ENCODE results near the gene PRRG3. TPM values are rescaled to one million over a fixed set of nuclear protein-coding genes. Genes with fewer than 3 reads are reported as not detected.

Gene PRRG3
- polyA plus RNA-seq: under 1 TPM in 2 of 4 donors, not detected in 2; 0.64 to 0.69 TPM
- long read RNA-seq, donor 1: 0 reads
- long read RNA-seq, donor 2: 0 reads
- long read RNA-seq, donor 3: 0 reads
- long read RNA-seq, donor 4: 0 reads
- long read RNA-seq, donor 5: 0 reads
- long read RNA-seq, donor 6: 0 reads
- long read RNA-seq, donor 7, partial matches to known transcripts: 0 of 1 reads
- long read RNA-seq, donor 7, other reads (novel, unspliced or antisense): 0 of 1 reads
- long read RNA-seq, donor 8: 0 reads
- long read RNA-seq, donor 9: 0 reads
- long read RNA-seq, donor 10: 0 reads

GRCh38 chrX:151694661-151695582 lies at the start of gene PRRG3:
PRRG3 (plus strand) TSS chrX:151695458; CDS start chrX:151698815, 3,357 bp downstream.
- no peaks in the 10 kb centered on the region for H3K27me3 ChIP-seq (ENCODE audit: control insufficient read depth in 3 of 3, insufficient read depth in 3 of 3, low read length in 3 of 3)
- no peaks in the 10 kb centered on the region for H3K4me1 ChIP-seq (ENCODE audit: control insufficient read depth in 3 of 3, insufficient read depth in 2 of 3, low read depth in 1 of 3, low read length in 2 of 3)
- DNase-seq: peak in 1 of 2 donors; percentile 8
- H3K27ac ChIP-seq (ENCODE audit: low read depth in 1 of 3, low read length in 2 of 3): no peak within 1 kb of the TSS
- H3K36me3 ChIP-seq (ENCODE audit: control insufficient read depth in 3 of 3, insufficient read depth in 2 of 3, low read depth in 1 of 3, low read length in 3 of 3): no peaks in the 10 kb centered on the region
- FAIRE-seq: no peak
- H3K4me3 ChIP-seq (ENCODE audit: low read depth in 1 of 3, low read length in 3 of 3): no peak within 1 kb of the TSS
- no peaks in the 10 kb centered on the region for H3K9me3 ChIP-seq (ENCODE audit: control insufficient read depth in 2 of 2, insufficient read depth in 1 of 2, low read depth in 1 of 2, low read length in 1 of 2)
- WGBS, 3 donors: 3 to 47% (median 5%) methylated on average over 16 to 95 of the region's 100 CpGs

DNA sequence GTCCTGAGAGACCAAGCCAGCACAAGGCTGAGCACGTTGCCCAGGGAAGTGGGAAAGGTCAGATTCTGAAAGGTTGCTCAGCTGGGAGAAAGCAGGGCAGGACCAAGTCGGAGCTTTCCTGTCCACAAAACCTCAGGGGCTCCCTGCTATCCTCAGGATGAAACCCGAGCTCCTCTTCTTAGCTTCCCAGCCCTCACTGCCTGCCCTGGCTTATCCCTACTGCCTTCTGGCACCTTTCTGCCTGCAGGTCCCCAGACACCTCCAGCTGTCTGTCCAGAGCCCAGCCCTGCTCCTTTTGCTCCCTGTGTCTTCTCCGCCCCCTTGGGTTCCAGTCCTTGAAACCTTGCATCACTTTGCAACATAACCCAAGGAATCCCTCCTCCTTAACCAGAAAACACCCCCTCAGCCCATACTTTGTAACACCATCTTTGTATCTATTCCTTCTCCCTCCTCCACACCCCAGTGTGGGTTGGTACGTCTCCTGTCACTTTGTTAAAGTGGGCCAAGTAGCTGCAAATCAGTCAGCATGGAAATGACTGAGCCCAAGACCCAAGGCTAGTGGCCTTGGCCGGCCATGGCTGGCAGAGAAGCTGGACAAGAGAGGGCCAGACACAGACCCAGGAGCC lies 20.0 kb upstream of the PRRG3 start:
- H3K9me3 ChIP-seq (ENCODE audit: control insufficient read depth in 2 of 2, insufficient read depth in 1 of 2, low read depth in 1 of 2, low read length in 1 of 2): no peaks in the 10 kb centered on the region
- no peaks in the 10 kb centered on the region for H3K27me3 ChIP-seq (ENCODE audit: control insufficient read depth in 3 of 3, insufficient read depth in 3 of 3, low read length in 3 of 3)
- WGBS, 3 donors: 45 to 68% (median 67%) methylated on average over 4 to 6 of the region's 6 CpGs
- H3K4me1 ChIP-seq (ENCODE audit: control insufficient read depth in 3 of 3, insufficient read depth in 2 of 3, low read depth in 1 of 3, low read length in 2 of 3): no peaks in the 10 kb centered on the region
- no peak overlapping the region for H3K4me3 ChIP-seq (ENCODE audit: low read depth in 1 of 3, low read length in 3 of 3)
- no peak for FAIRE-seq
- no peak overlapping the region for H3K27ac ChIP-seq (ENCODE audit: low read depth in 1 of 3, low read length in 2 of 3)
- no peak for DNase-seq
- no peaks in the 10 kb centered on the region for H3K36me3 ChIP-seq (ENCODE audit: control insufficient read depth in 3 of 3, insufficient read depth in 2 of 3, low read depth in 1 of 3, low read length in 3 of 3)

- WGBS, 3 donors: 56 to 65% (median 59%) methylated on average over 4 of the region's 4 CpGs
- DNase-seq: no peak
- Histone ChIP-seq H3K27ac (ENCODE audit: low read depth in 1 of 3, low read length in 2 of 3) (no peak overlapping the region), H3K36me3 (ENCODE audit: control insufficient read depth in 3 of 3, insufficient read depth in 2 of 3, low read depth in 1 of 3, low read length in 3 of 3) (no peaks in the 10 kb centered on the region), H3K27me3 (ENCODE audit: control insufficient read depth in 3 of 3, insufficient read depth in 3 of 3, low read length in 3 of 3) (no peaks in the 10 kb centered on the region), H3K9me3 (ENCODE audit: control insufficient read depth in 2 of 2, insufficient read depth in 1 of 2, low read depth in 1 of 2, low read length in 1 of 2) (no peaks in the 10 kb centered on the region), H3K4me3 (ENCODE audit: low read depth in 1 of 3, low read length in 3 of 3) (no peak overlapping the region), H3K4me1 (ENCODE audit: control insufficient read depth in 3 of 3, insufficient read depth in 2 of 3, low read depth in 1 of 3, low read length in 2 of 3) (no peaks in the 10 kb centered on the region)
- FAIRE-seq: no peak
These were observed 19.1 kb upstream of the PRRG3 start for GRCh38 chrX:151676196-151676595.

DNA sequence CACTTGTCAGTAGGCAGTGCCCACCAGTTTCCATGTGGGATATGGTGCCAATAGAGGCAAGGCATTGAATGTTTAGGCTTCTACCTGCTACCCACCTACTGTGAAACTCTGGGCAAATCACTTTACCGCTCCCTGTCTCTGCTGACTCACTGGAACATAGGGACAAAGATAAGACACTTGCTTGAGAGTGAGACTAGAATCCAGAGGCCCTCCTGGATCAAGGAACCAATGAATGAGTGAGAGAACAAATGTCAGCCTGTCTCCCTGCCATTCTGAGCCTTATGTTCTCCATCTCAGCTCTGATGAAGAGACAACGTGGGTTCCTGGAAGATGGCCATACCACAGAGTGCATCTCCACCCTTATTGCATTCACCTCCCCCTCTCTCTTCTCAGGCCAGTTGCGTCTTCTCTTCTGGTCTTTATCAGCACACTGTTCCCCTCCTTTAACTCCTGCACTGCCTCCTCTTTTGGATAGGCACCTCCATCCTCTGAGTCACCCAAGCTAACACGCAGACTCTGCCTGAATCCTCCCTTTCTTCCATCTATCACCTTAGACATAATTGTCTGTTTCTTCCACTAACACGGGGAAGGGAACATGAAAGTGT lies 15.4 kb upstream of the PRRG3 start:
- FAIRE-seq (no peak), DNase-seq (no peak)
- WGBS, 3 donors: 58 to 64% (median 59%) methylated on average over 5 of the region's 5 CpGs
- Histone ChIP-seq H3K4me1 (ENCODE audit: control insufficient read depth in 3 of 3, insufficient read depth in 2 of 3, low read depth in 1 of 3, low read length in 2 of 3) (no peaks in the 10 kb centered on the region), H3K9me3 (ENCODE audit: control insufficient read depth in 2 of 2, insufficient read depth in 1 of 2, low read depth in 1 of 2, low read length in 1 of 2) (no peaks in the 10 kb centered on the region), H3K4me3 (ENCODE audit: low read depth in 1 of 3, low read length in 3 of 3) (no peak overlapping the region), H3K27ac (ENCODE audit: low read depth in 1 of 3, low read length in 2 of 3) (no peak overlapping the region), H3K27me3 (ENCODE audit: control insufficient read depth in 3 of 3, insufficient read depth in 3 of 3, low read length in 3 of 3) (no peaks in the 10 kb centered on the region), H3K36me3 (ENCODE audit: control insufficient read depth in 3 of 3, insufficient read depth in 2 of 3, low read depth in 1 of 3, low read length in 3 of 3) (no peaks in the 10 kb centered on the region)

DNA sequence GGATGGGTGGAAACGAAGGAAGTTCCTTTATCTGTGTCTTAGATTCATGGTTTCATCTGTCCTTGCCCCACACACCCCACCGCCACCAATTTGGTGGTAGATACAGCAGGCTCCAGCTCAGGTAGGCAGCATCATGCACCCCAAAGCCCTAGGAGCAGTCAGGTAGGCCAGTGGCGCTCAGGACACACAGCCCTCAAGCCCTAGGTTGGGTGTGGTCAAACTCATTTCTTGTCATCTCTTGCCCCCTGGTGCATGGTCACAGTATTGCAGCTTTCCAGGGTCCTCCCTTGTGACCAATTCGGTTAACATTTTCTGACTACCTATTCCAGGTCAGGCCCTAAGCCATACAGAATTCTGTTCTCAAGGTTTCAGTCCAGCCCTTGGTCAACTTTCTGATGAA lies 14.5 kb upstream of the PRRG3 start:
- DNase-seq: peak; percentile 20 to 24
- WGBS, 3 donors: 38 to 43% (median 41%) methylated on average over 3 to 4 of the region's 4 CpGs
- Histone ChIP-seq H3K27ac (ENCODE audit: low read depth in 1 of 3, low read length in 2 of 3) (no peak overlapping the region), H3K4me1 (ENCODE audit: control insufficient read depth in 3 of 3, insufficient read depth in 2 of 3, low read depth in 1 of 3, low read length in 2 of 3) (no peaks in the 10 kb centered on the region), H3K4me3 (ENCODE audit: low read depth in 1 of 3, low read length in 3 of 3) (no peak overlapping the region), H3K9me3 (ENCODE audit: control insufficient read depth in 2 of 2, insufficient read depth in 1 of 2, low read depth in 1 of 2, low read length in 1 of 2) (no peaks in the 10 kb centered on the region), H3K27me3 (ENCODE audit: control insufficient read depth in 3 of 3, insufficient read depth in 3 of 3, low read length in 3 of 3) (no peaks in the 10 kb centered on the region), H3K36me3 (ENCODE audit: control insufficient read depth in 3 of 3, insufficient read depth in 2 of 3, low read depth in 1 of 3, low read length in 3 of 3) (no peaks in the 10 kb centered on the region)
- no peak for FAIRE-seq

DNA sequence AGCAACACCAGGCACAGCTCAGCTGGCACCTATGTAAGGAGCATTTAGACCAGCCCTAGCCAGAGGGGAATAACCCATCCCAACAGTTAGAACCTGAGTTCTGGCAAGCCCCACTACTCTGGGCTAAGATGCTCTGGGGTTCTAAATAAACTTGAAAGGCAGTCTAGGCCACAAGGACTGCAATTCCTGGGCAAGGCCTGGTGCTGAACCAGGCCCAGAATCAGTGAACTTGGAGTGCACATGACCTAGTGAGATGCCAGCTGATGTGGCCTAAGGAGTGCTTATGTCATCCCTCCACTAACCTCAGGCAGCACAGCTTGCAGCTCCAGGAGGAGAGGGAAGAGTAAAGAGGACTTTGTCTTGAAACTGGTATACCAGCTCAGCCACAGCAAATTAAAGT lies 7.6 kb upstream of the PRRG3 start:
- no peak overlapping the region for H3K27ac ChIP-seq (ENCODE audit: low read depth in 1 of 3, low read length in 2 of 3)
- no peak for DNase-seq
- no peak overlapping the region for H3K4me3 ChIP-seq (ENCODE audit: low read depth in 1 of 3, low read length in 3 of 3)
- no peak for FAIRE-seq
- no peaks in the 10 kb centered on the region for H3K27me3 ChIP-seq (ENCODE audit: control insufficient read depth in 3 of 3, insufficient read depth in 3 of 3, low read length in 3 of 3)
- H3K4me1 ChIP-seq (ENCODE audit: control insufficient read depth in 3 of 3, insufficient read depth in 2 of 3, low read depth in 1 of 3, low read length in 2 of 3): no peaks in the 10 kb centered on the region
- no peaks in the 10 kb centered on the region for H3K9me3 ChIP-seq (ENCODE audit: control insufficient read depth in 2 of 2, insufficient read depth in 1 of 2, low read depth in 1 of 2, low read length in 1 of 2)
- no peaks in the 10 kb centered on the region for H3K36me3 ChIP-seq (ENCODE audit: control insufficient read depth in 3 of 3, insufficient read depth in 2 of 3, low read depth in 1 of 3, low read length in 3 of 3)

GRCh38 chrX:151688695-151689094 lies 6.6 kb upstream of the PRRG3 start:
- no peak overlapping the region for H3K27ac ChIP-seq (ENCODE audit: low read depth in 1 of 3, low read length in 2 of 3)
- no peak overlapping the region for H3K4me3 ChIP-seq (ENCODE audit: low read depth in 1 of 3, low read length in 3 of 3)
- DNase-seq (no peak), FAIRE-seq (no peak)
- H3K4me1 ChIP-seq (ENCODE audit: control insufficient read depth in 3 of 3, insufficient read depth in 2 of 3, low read depth in 1 of 3, low read length in 2 of 3): no peaks in the 10 kb centered on the region
- no peaks in the 10 kb centered on the region for H3K36me3 ChIP-seq (ENCODE audit: control insufficient read depth in 3 of 3, insufficient read depth in 2 of 3, low read depth in 1 of 3, low read length in 3 of 3)
- no peaks in the 10 kb centered on the region for H3K27me3 ChIP-seq (ENCODE audit: control insufficient read depth in 3 of 3, insufficient read depth in 3 of 3, low read length in 3 of 3)
- no peaks in the 10 kb centered on the region for H3K9me3 ChIP-seq (ENCODE audit: control insufficient read depth in 2 of 2, insufficient read depth in 1 of 2, low read depth in 1 of 2, low read length in 1 of 2)

GRCh38 chrX:151692825-151693224 lies 2.4 kb upstream of the PRRG3 start:
- no peaks in the 10 kb centered on the region for H3K27me3 ChIP-seq (ENCODE audit: control insufficient read depth in 3 of 3, insufficient read depth in 3 of 3, low read length in 3 of 3)
- no peaks in the 10 kb centered on the region for H3K36me3 ChIP-seq (ENCODE audit: control insufficient read depth in 3 of 3, insufficient read depth in 2 of 3, low read depth in 1 of 3, low read length in 3 of 3)
- FAIRE-seq (no peak), DNase-seq (no peak)
- 83 to 89% (median 85%) methylated on average over 4 to 6 of the region's 6 CpGs for WGBS, 3 donors
- no peak overlapping the region for H3K27ac ChIP-seq (ENCODE audit: low read depth in 1 of 3, low read length in 2 of 3)
- no peaks in the 10 kb centered on the region for H3K4me1 ChIP-seq (ENCODE audit: control insufficient read depth in 3 of 3, insufficient read depth in 2 of 3, low read depth in 1 of 3, low read length in 2 of 3)
- H3K4me3 ChIP-seq (ENCODE audit: low read depth in 1 of 3, low read length in 3 of 3): no peak overlapping the region
- no peaks in the 10 kb centered on the region for H3K9me3 ChIP-seq (ENCODE audit: control insufficient read depth in 2 of 2, insufficient read depth in 1 of 2, low read depth in 1 of 2, low read length in 1 of 2)
